ENCODE results near the gene PDIA4.
"Not testable (repeated sequence)": the region's sequence is repeated elsewhere in the genome, so short reads cannot be mapped to it uniquely, and the experiment has no call there.

Gene PDIA4

GRCh38 chr7:149028346-149029109 lies at the start of gene PDIA4:
PDIA4 (minus strand) TSS chr7:149028505; CDS start chr7:149028408, 97 bp downstream.
- peak; percentile 100 for DNase-seq (ENCODE audit: low spot score)

GRCh38 chr7:149077594-149077993 lies 49.3 kb upstream of the PDIA4 start:
- DNase-seq (ENCODE audit: low spot score): no peak

GRCh38 chr7:149075286-149075685 lies 47.0 kb upstream of the PDIA4 start:
- DNase-seq (ENCODE audit: low spot score): no peak

- no peak for DNase-seq (ENCODE audit: low spot score)
Observed at GRCh38 chr7:149074116-149074885, 46.0 kb upstream of the PDIA4 start.

GRCh38 chr7:149072438-149072775 lies 44.1 kb upstream of the PDIA4 start:
- no peak for DNase-seq (ENCODE audit: low spot score)

- peak; percentile 87 for DNase-seq (ENCODE audit: low spot score)
Observed at GRCh38 chr7:149071641-149072437, 43.5 kb upstream of the PDIA4 start.

- no peak for DNase-seq (ENCODE audit: low spot score)
Observed at GRCh38 chr7:149071182-149071635, 42.9 kb upstream of the PDIA4 start.

- no peak for DNase-seq (ENCODE audit: low spot score)
Observed at GRCh38 chr7:149070372-149071125, 42.2 kb upstream of the PDIA4 start.

- DNase-seq (ENCODE audit: low spot score): peak; percentile 49
Observed at GRCh38 chr7:149067869-149068268, 39.6 kb upstream of the PDIA4 start.

- no peak for DNase-seq (ENCODE audit: low spot score)
Observed at GRCh38 chr7:149063476-149063875, 35.2 kb upstream of the PDIA4 start.

GRCh38 chr7:149062217-149062899 lies 34.1 kb upstream of the PDIA4 start:
- DNase-seq (ENCODE audit: low spot score): not testable (repeated sequence)

GRCh38 chr7:149060156-149060555 lies 31.9 kb upstream of the PDIA4 start:
- no peak for DNase-seq (ENCODE audit: low spot score)

GRCh38 chr7:149053885-149054284 lies 25.6 kb upstream of the PDIA4 start:
- DNase-seq (ENCODE audit: low spot score): no peak

GRCh38 chr7:149053384-149053783 lies 25.1 kb upstream of the PDIA4 start:
- DNase-seq (ENCODE audit: low spot score): no peak

- DNase-seq (ENCODE audit: low spot score): no peak
Observed at GRCh38 chr7:149050941-149051340, 22.6 kb upstream of the PDIA4 start.

GRCh38 chr7:149048805-149049204 lies 20.5 kb upstream of the PDIA4 start:
- DNase-seq (ENCODE audit: low spot score): no peak

GRCh38 chr7:149046416-149046815 lies 18.1 kb upstream of the PDIA4 start:
- DNase-seq (ENCODE audit: low spot score): no peak

- DNase-seq (ENCODE audit: low spot score): no peak
Observed at GRCh38 chr7:149043936-149044335, 15.6 kb upstream of the PDIA4 start.

GRCh38 chr7:149041350-149041749 lies 13.0 kb upstream of the PDIA4 start:
- no peak for DNase-seq (ENCODE audit: low spot score)

- DNase-seq (ENCODE audit: low spot score): not testable (repeated sequence)
Observed at GRCh38 chr7:149038641-149039040, 10.3 kb upstream of the PDIA4 start.

- DNase-seq (ENCODE audit: low spot score): no peak
Observed at GRCh38 chr7:149036676-149037075, 8.4 kb upstream of the PDIA4 start.

All from NAMALWA (cell line).